Measurements from ENCODE around the gene SCUBE3.

Gene SCUBE3

GRCh38 chr6:35181933-35182612, 31.7 kb upstream of the SCUBE3 start:
- no peak for DNase-seq (ENCODE audit: low read depth in 3 of 3)

DNA sequence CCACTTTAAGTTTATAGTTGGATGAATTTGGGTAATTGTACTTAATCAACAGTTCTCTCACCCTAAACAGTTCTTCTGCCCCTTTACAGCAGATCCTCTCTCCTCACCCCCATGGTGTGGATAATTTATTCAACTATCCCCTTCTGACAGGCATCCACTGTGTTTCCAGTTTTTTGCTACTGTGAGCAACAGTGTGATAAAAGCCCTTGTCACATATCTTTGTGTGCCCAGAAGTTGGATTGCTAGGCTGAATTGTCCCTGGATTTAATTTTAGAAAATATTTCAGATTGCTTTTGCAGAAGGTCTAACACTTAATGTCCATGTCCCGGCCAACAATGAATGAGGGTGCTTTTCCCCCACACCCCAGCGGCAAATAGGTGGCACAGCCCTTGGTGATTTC, 30.5 kb upstream of the SCUBE3 start:
- no peak for DNase-seq (ENCODE audit: low read depth in 3 of 3)

- DNase-seq (ENCODE audit: low read depth in 3 of 3) = no peak
These were observed 29.8 kb upstream of the SCUBE3 start for GRCh38 chr6:35183935-35184334.

- DNase-seq (ENCODE audit: low read depth in 3 of 3) = no peak
These were observed 29.0 kb upstream of the SCUBE3 start for GRCh38 chr6:35184580-35185301.

DNA sequence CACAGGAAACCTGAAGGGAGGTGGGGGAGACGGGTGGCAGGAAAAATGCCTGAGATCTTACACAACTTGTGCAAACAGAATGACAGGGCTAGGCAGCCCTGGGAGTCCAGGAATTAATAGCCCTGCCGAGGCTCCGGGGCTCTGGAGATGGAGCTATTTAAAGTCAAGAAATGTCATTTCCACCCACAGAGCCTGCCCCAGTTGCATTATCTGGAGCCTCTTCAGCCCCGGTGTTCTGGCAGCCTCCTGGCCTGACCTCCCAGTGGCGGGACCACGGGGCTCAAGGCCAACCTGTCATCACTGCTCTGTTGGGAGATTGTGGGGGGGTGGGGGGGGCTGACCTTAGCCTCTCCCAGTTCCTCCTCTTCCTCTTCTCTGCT, 28.5 kb upstream of the SCUBE3 start:
- no peak for DNase-seq (ENCODE audit: low read depth in 3 of 3)

GRCh38 chr6:35185971-35186370, 27.8 kb upstream of the SCUBE3 start:
- no peak for DNase-seq (ENCODE audit: low read depth in 3 of 3)

DNA sequence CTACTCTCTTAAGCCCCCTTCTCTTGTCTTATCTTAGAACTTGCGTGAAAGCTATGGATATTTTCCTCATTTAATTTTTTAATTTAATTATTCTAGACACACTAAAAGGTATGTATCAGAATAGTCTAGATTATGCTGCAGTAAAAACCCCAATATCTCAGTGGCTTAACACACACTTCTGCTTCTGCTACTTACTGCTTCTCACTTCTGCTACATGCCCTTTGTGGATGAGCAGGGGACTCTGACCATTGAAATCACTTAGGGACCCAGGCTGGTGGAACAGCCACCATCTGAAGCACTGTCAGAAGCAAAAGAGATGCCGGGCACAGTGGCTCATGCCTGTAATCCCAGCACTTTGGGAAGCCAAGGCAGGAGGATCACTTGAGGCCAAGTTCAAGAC, 27.2 kb upstream of the SCUBE3 start:
- no peak for DNase-seq (ENCODE audit: low read depth in 3 of 3)

- no peak for DNase-seq (ENCODE audit: low read depth in 3 of 3)
These were observed 24.9 kb upstream of the SCUBE3 start for GRCh38 chr6:35188886-35189285.

- DNase-seq (ENCODE audit: low read depth in 3 of 3) = no peak
These were observed 23.4 kb upstream of the SCUBE3 start for GRCh38 chr6:35190306-35190705.

DNA sequence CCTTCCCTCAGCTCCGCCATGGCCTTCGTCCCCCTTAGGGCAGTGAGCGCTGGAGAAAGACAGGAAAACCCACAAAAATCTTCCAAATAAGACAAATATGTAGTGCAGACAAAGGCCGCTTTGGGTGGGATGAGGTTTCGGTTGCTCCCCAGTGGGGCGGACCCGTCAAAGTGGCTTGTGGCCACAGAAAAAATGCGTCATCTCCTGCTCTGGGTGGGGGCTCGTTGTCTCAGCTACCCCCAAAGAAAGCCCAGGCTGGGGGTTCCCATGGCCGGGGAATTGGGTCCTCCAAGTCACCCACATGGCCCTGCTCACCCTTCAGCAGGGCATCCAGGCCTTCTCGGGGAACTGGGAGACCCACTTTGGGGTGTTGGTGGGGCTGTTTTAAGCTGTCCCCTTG, 21.9 kb upstream of the SCUBE3 start:
- DNase-seq (ENCODE audit: low read depth in 3 of 3) = no peak

GRCh38 chr6:35192301-35192860, 21.4 kb upstream of the SCUBE3 start:
- DNase-seq (ENCODE audit: low read depth in 3 of 3) = no peak

GRCh38 chr6:35194390-35194789, 19.4 kb upstream of the SCUBE3 start:
- DNase-seq (ENCODE audit: low read depth in 3 of 3) = no peak

- DNase-seq (ENCODE audit: low read depth in 3 of 3) = no peak
These were observed 18.5 kb upstream of the SCUBE3 start for GRCh38 chr6:35195120-35195780.

DNA sequence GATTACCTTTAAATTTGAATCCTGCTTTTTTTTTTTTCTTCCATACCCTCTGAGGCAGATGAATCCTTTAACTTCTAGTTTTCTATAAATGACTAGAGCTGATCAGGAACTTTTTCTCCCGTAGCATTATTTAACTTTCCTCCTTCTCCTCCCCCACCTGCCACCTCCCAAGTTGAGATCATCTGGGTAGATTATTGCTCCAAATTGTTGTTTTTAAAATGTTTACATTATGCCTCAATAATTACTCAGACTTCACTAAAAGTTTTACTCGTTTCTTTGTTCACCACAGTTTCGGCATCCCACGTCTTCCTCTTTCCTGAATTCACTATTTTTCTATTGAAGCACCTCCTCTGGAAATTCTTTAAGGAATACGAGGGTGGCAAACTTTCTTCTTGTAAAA, 16.6 kb upstream of the SCUBE3 start:
- DNase-seq (ENCODE audit: low read depth in 3 of 3) = no peak

- no peak for DNase-seq (ENCODE audit: low read depth in 3 of 3)
These were observed 13.9 kb upstream of the SCUBE3 start for GRCh38 chr6:35199866-35200265.

DNA sequence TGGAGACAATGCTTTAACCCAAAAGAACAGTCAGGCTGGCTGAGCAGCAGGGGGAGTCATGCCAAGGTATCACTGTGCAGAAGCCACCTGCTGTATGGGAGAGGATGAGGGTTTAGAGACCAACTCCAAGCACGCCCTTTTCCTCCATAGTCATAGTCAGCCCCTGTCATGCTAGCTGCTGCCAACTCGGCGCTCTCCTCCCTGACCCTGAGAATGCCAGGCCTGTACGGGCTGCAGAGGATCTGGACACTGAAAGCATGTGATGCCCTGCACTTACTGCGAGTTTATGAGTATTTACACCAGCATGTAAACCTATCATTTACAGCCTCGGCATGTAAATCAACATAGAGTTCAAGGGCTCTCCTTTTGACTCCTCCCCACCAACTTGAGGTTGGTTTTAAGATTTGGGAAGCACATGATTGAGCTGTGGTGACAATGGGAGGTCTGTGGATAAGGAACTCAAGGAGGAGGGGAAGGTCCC, 11.7 kb upstream of the SCUBE3 start:
- DNase-seq (ENCODE audit: low read depth in 3 of 3) = no peak

DNA sequence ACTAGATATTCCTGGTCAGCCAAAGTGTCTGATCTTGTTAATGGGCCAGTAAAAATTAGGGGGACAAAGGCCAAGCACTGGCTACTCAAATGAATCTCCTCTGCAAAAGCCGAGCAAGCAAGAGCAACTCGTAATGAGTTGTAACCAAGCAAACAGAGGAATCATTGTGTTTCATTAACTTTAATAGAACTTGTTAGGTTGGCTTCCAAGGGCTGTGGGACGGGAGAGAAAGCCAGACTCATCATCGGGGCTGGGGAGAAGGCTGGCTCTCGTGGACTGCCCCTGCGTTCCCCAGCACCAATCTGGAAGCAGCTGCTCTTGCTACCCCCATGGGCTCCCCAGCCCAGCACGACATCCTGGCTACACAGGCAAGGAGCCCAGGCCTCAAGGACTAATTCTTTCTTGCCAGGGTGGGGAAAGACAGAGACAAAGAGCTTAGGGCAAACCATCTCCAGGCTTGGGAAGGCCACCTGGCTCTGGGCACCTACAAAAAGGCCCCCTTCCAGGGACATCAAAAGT, 10.5 kb upstream of the SCUBE3 start:
- no peak for DNase-seq (ENCODE audit: low read depth in 3 of 3)

DNA sequence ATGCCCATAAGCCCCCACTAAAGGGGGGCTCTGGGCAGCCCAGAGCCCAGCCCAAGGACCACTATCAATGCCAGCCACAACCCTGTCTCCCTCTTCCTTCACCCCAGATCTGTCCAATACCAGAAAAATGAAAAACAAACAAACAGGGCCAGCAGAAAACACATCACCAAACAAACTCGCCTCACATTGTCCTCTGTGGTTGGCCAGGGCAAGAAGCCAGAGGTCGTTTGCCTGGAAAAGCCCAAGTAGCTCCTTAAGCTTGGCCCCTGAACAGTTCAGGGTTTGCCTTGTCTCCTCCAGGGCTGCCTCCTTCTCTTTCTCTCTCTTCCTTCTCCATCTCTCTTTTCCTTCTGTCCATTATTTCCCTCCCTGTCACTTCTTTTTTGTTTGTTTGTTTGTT, 10.1 kb upstream of the SCUBE3 start:
- DNase-seq (ENCODE audit: low read depth in 3 of 3) = no peak

- no peak for DNase-seq (ENCODE audit: low read depth in 3 of 3)
These were observed 7.4 kb upstream of the SCUBE3 start for GRCh38 chr6:35206346-35206745.

GRCh38 chr6:35208419-35208818, 5.3 kb upstream of the SCUBE3 start:
- DNase-seq (ENCODE audit: low read depth in 3 of 3) = no peak

DNA sequence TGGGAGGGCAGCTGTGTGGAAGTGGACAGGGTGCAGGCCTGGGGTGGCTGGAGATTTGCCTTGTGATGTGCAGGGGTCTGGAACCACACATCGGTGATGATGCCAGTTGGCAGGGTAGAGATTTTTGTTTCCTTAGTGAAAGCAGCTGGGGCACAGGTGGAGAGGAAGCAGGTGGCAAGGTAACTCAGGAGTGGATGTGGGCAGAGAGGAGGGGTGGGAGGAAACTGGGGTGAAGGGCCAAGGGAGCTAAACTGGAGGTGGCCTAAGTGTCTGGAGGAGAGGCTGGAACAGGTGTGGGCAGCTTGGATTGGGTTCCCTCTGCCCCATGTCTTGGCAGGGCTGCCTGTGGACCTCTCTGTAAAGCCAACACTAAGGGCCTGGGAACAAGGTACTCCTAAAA, 4.7 kb upstream of the SCUBE3 start:
- DNase-seq (ENCODE audit: low read depth in 3 of 3) = no peak

GRCh38 chr6:35209622-35210247, 4.0 kb upstream of the SCUBE3 start:
- no peak for DNase-seq (ENCODE audit: low read depth in 3 of 3)
